ENCODE data around the gene HNRNPA3. TPM values are rescaled to one million over a fixed set of nuclear protein-coding genes. Genes with fewer than 3 reads are reported as not detected.

HNRNPA3 gene
- polyA plus RNA-seq, 3 donors: 26.5 to 71.7 (median 43.0) TPM

- TF ChIP-seq, protein P1, sequence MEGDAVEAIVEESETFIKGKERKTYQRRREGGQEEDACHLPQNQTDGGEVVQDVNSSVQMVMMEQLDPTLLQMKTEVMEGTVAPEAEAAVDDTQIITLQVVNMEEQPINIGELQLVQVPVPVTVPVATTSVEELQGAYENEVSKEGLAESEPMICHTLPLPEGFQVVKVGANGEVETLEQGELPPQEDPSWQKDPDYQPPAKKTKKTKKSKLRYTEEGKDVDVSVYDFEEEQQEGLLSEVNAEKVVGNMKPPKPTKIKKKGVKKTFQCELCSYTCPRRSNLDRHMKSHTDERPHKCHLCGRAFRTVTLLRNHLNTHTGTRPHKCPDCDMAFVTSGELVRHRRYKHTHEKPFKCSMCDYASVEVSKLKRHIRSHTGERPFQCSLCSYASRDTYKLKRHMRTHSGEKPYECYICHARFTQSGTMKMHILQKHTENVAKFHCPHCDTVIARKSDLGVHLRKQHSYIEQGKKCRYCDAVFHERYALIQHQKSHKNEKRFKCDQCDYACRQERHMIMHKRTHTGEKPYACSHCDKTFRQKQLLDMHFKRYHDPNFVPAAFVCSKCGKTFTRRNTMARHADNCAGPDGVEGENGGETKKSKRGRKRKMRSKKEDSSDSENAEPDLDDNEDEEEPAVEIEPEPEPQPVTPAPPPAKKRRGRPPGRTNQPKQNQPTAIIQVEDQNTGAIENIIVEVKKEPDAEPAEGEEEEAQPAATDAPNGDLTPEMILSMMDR (IDR thresholded peaks at IDR 0.05): no peak
- no peak overlapping the region for H3K27ac Mint-ChIP-seq
- Histone ChIP-seq H3K79me2 (ENCODE audit: insufficient read depth, low read length) (no peaks in the 10 kb centered on the region), H4K20me1 (ENCODE audit: insufficient read depth, low read length) (no peaks in the 10 kb centered on the region), H3K36me3 (replicated peaks in 1 of 2; ENCODE audit: control insufficient read depth in 1 of 2, insufficient read depth in 2 of 2, low read length in 2 of 2) (no peaks in the 10 kb centered on the region), H3K27ac (ENCODE audit: low read depth in 1 of 2, low read length in 2 of 2) (no peak overlapping the region), H3K4me3 (replicated peaks in 1 of 3; ENCODE audit: low read depth in 2 of 3, low read length in 3 of 3) (no peak overlapping the region), H2AFZ (ENCODE audit: insufficient read depth, low read depth, low read length, poor library complexity, severe bottlenecking) (no peak overlapping the region), H3K27me3 (ENCODE audit: control insufficient read depth in 2 of 2, insufficient read depth in 2 of 2, low read length in 2 of 2) (no peaks in the 10 kb centered on the region), H3K9ac (ENCODE audit: insufficient read depth, low read length, poor library complexity, severe bottlenecking) (no peak overlapping the region), H3K4me2 (replicated peaks; ENCODE audit: extremely low read depth, low read length, poor library complexity, severe bottlenecking) (no peak overlapping the region), H3K4me1 (ENCODE audit: control insufficient read depth in 1 of 2, insufficient read depth in 2 of 2, low read length in 2 of 2) (no peaks in the 10 kb centered on the region), H3K9me3 (replicated peaks in 1 of 2; ENCODE audit: control insufficient read depth in 1 of 2, insufficient read depth in 1 of 2, low read length in 2 of 2) (no peaks in the 10 kb centered on the region)
- H3K4me3 Mint-ChIP-seq: no peak overlapping the region
- peaks cover 0 to 3% (median 3%) of the 10 kb centered on the region in 3 donors for H3K27me3 Mint-ChIP-seq (ENCODE audit: low read depth in 3 of 3)
- intact Hi-C loops (cut with micrococcal nuclease): no loop called here
- DNase-seq: no peak
- H3K9me3 Mint-ChIP-seq: no peaks in the 10 kb centered on the region
- WGBS (ENCODE audit: insufficient coverage): no CpG with 5 or more reads among the region's 1 CpG
- H3K4me1 Mint-ChIP-seq: peaks cover 2% of the 10 kb centered on the region
- H3K36me3 Mint-ChIP-seq: no peaks in the 10 kb centered on the region
Observed at GRCh38 chr2:177190941-177191340, 21.7 kb upstream of the HNRNPA3 start.

DNA sequence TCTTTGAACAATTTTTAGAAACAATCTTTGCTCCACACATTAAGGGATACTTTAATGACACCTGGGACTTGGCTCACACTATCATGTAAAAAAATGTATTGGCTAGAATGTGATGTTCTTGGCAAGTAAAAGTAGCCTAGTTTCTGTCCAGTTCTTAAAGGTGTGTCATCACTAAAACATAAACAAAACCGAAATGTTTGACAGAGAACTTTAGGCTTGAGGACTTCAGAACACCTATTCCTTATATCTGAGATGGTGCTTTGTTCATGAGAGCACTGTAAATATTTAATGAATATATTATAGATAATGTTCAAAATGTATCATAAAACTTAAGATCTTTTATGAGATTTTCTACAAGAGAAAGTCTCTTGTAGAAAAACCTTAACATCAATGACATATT is 19.8 kb upstream of the HNRNPA3 start:
- Histone ChIP-seq H3K4me2 (replicated peaks; ENCODE audit: extremely low read depth, low read length, poor library complexity, severe bottlenecking) (no peak overlapping the region), H3K4me1 (ENCODE audit: control insufficient read depth in 1 of 2, insufficient read depth in 2 of 2, low read length in 2 of 2) (no peaks in the 10 kb centered on the region), H3K36me3 (replicated peaks in 1 of 2; ENCODE audit: control insufficient read depth in 1 of 2, insufficient read depth in 2 of 2, low read length in 2 of 2) (no peaks in the 10 kb centered on the region), H3K27ac (ENCODE audit: low read depth in 1 of 2, low read length in 2 of 2) (no peak overlapping the region), H3K27me3 (ENCODE audit: control insufficient read depth in 2 of 2, insufficient read depth in 2 of 2, low read length in 2 of 2) (no peaks in the 10 kb centered on the region), H3K9ac (ENCODE audit: insufficient read depth, low read length, poor library complexity, severe bottlenecking) (no peak overlapping the region), H3K9me3 (replicated peaks in 1 of 2; ENCODE audit: control insufficient read depth in 1 of 2, insufficient read depth in 1 of 2, low read length in 2 of 2) (no peaks in the 10 kb centered on the region), H3K79me2 (ENCODE audit: insufficient read depth, low read length) (no peaks in the 10 kb centered on the region), H2AFZ (ENCODE audit: insufficient read depth, low read depth, low read length, poor library complexity, severe bottlenecking) (no peak overlapping the region), H3K4me3 (replicated peaks in 1 of 3; ENCODE audit: low read depth in 2 of 3, low read length in 3 of 3) (no peak overlapping the region), H4K20me1 (ENCODE audit: insufficient read depth, low read length) (no peaks in the 10 kb centered on the region)
- intact Hi-C loops (cut with micrococcal nuclease): no loop called here
- Mint-ChIP-seq H3K27me3 (ENCODE audit: low read depth in 3 of 3) (peaks cover 0 to 5% (median 0%) of the 10 kb centered on the region in 3 donors), H3K4me3 (no peak overlapping the region), H3K9me3 (no peaks in the 10 kb centered on the region), H3K4me1 (no peaks in the 10 kb centered on the region), H3K27ac (no peak overlapping the region), H3K36me3 (no peaks in the 10 kb centered on the region)
- DNase-seq: no peak
- TF ChIP-seq, protein P1 (IDR thresholded peaks at IDR 0.05): no peak
- no CpG with 5 or more reads among the region's 1 CpG for WGBS (ENCODE audit: insufficient coverage)
